HFFc6 (cell line): ENCODE measurements around the gene SLC41A1. TPM values are rescaled to one million over a fixed set of nuclear protein-coding genes. Genes with fewer than 3 reads are reported as not detected.

Experiments
- DNase-seq: peaks from one replicate; pipeline ENCODE4 v3.0.0-alpha.2; 2018
- H3K27ac Mint-ChIP-seq: 2 replicates; pipeline ENCODE4 v1.8.0; 2020; ENCODE audit warnings: mild to moderate bottlenecking, mixed read lengths
- H3K27me3 Mint-ChIP-seq: 2 replicates; pipeline ENCODE4 v1.8.0; 2021; ENCODE audit warnings: mild to moderate bottlenecking, moderate library complexity, mixed read lengths; ENCODE audit not compliant: insufficient read depth
- H3K36me3 Mint-ChIP-seq: 2 replicates; pipeline ENCODE4 v1.8.0; 2021; ENCODE audit warnings: low read depth, mixed read lengths
- H3K4me1 Mint-ChIP-seq: 2 replicates; pipeline ENCODE4 v1.8.0; 2020; ENCODE audit warnings: low read depth, mixed read lengths
- H3K4me3 Mint-ChIP-seq: 2 replicates; pipeline ENCODE4 v1.8.0; 2020; ENCODE audit warnings: mild to moderate bottlenecking, moderate library complexity, mixed read lengths
- H3K9me3 Mint-ChIP-seq: 2 replicates; pipeline ENCODE4 v1.8.0; 2020; ENCODE audit warnings: mild to moderate bottlenecking, mixed read lengths
- CTCF ChIP-seq: fragments of 200-600 bp; sonication (generic); IDR thresholded peaks from 2 replicates; pipeline ENCODE4 v1.5.0; 2021; ENCODE audit warnings: antibody characterized with exemption, mild to moderate bottlenecking
- total RNA-seq, 6 experiments: library from RNA; stranded (reverse); fragmentation: NEBNext Ultra II Directional; extraction: Animal tissue kit (Norgen Biotek cat#: 25700); gene quantifications; 2 replicates in 1 of 6; 3 replicates in 5 of 6; pipeline ENCODE4 v1.2.3, GENCODE V29; 2021

Gene SLC41A1
- total RNA-seq, 6 experiments from 2014 or later: 31.6 to 39.8 (median 35.5) TPM

GRCh38 chr1:205766038-205766437, 47.0 kb downstream of the SLC41A1 start:
- Mint-ChIP-seq H3K36me3 (peaks cover 3% of the 10 kb centered on the region; the same call in 1 of the 2 replicates), H3K27ac (peak overlapping the region; percentile 40; the same call in 1 of the 2 replicates), H3K4me3 (no peak overlapping the region), H3K27me3 (no peaks in the 10 kb centered on the region), H3K4me1 (peaks cover 41% of the 10 kb centered on the region), H3K9me3 (no peaks in the 10 kb centered on the region)
- TF ChIP-seq CTCF: no peak
- peak; percentile 27 for DNase-seq

- Mint-ChIP-seq H3K4me3 (no peak overlapping the region), H3K9me3 (no peaks in the 10 kb centered on the region), H3K27ac (no peak overlapping the region), H3K4me1 (peaks cover 34% of the 10 kb centered on the region), H3K27me3 (no peaks in the 10 kb centered on the region), H3K36me3 (no peaks in the 10 kb centered on the region; the same call in 1 of the 2 replicates)
- DNase-seq: no peak
- TF ChIP-seq CTCF: no peak
Measured at GRCh38 chr1:205764578-205764977, 48.4 kb downstream of the SLC41A1 start.

GRCh38 chr1:205763980-205764379, 49.0 kb downstream of the SLC41A1 start:
- Mint-ChIP-seq H3K27ac (no peak overlapping the region), H3K4me1 (peaks cover 28% of the 10 kb centered on the region), H3K36me3 (no peaks in the 10 kb centered on the region; the same call in 1 of the 2 replicates), H3K4me3 (no peak overlapping the region), H3K27me3 (no peaks in the 10 kb centered on the region), H3K9me3 (no peaks in the 10 kb centered on the region)
- TF ChIP-seq CTCF: no peak
- DNase-seq: no peak

- H3K4me1 Mint-ChIP-seq: peaks cover 13% of the 10 kb centered on the region; the same call in 1 of the 2 replicates
Measured at GRCh38 chr1:205760606-205761005, 52.4 kb downstream of the SLC41A1 start.

GRCh38 chr1:205756552-205756951, 56.4 kb downstream of the SLC41A1 start:
- Mint-ChIP-seq H3K4me1 (peaks cover 10% of the 10 kb centered on the region; the same call in 1 of the 2 replicates), H3K36me3 (no peaks in the 10 kb centered on the region; the same call in 1 of the 2 replicates), H3K27ac (no peak overlapping the region), H3K4me3 (no peak overlapping the region), H3K9me3 (no peaks in the 10 kb centered on the region), H3K27me3 (peaks cover 4% of the 10 kb centered on the region; the same call in 1 of the 2 replicates)
- TF ChIP-seq CTCF: no peak
- DNase-seq: no peak

More at GRCh38 chr1:205760606-205761005, 52.4 kb downstream of the SLC41A1 start:
- no peak for TF ChIP-seq CTCF
- Mint-ChIP-seq H3K4me3 (no peak overlapping the region), H3K27me3 (peaks cover 4% of the 10 kb centered on the region; the same call in 1 of the 2 replicates), H3K27ac (no peak overlapping the region), H3K36me3 (no peaks in the 10 kb centered on the region; the same call in 1 of the 2 replicates), H3K9me3 (no peaks in the 10 kb centered on the region)
- no peak for DNase-seq
